SIG-M5 (cell line): Measurements from ENCODE around the gene MTPN.

ENCODE experiments used
- DNase-seq: peaks from one replicate; lab custom pipeline; 2025; lab: John Stamatoyannopoulos, UW

MTPN gene

GRCh38 chr7:135884495-135885232 lies 92.5 kb downstream of the MTPN start:
- DNase-seq = no peak

DNA sequence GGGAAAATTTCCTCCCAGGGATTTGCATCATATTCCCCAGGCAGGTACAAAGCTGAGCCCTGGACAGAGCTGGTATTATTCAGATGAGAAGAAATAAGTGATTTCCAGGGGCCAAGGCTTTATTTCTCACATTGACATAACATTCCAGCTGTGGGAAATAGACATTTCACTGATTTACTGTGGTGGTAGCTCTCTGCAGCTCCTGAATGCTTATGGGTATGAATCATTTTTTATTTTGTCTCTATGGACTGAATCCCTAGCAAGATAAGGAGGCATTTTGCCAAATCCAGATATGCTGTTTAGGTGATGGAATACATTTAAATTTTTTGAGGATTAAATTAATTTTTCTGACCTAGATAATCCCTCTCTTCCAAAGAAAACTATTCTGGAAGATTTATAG lies 97.9 kb downstream of the MTPN start:
- no peak for DNase-seq

DNA sequence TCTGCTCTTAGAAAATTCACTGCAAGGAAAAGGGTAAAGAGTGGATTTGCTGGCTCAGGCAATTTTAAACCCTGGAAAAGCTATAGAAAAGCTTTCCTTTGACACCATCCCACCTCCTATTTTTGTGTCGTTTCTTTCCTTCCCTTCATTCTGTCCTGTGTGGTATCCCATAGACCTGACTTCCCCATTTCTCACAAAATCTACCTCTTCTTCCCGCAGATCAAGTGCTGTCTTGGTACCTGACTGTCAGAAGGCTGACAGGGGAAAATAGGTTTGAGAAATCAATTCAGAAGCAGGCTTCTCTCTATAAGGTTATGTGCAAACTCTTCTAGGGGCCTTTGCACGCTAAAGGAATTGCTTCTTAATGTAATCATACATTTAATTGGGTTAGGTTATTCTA lies 98.9 kb downstream of the MTPN start:
- no peak for DNase-seq

DNA sequence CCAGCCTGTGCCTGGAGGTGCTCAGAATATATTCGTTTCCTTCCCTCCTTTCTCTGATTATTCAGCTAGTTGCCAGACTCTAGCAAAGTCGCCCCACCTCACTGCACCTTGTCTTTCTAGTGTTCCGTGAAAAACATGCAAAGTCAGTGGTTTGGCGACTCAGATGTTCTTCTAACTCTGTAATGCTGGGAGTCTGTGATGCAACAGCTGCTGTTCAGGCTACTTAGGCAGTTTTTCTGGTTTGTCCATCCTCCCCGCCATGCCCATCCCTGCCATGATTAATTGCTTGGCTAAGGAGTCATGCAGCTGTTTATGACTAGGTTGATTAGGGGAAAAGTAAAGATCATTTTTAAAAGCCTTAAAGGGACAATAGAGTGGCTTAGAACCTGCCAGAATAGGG lies 99.4 kb downstream of the MTPN start:
- DNase-seq = no peak
